Left kidney (tissue), 2 donors: ENCODE data around the gene CTNNA2. TPM values are rescaled to one million over a fixed set of nuclear protein-coding genes. Genes with fewer than 3 reads are reported as not detected.

Source experiments
- DNase-seq: peaks from one replicate; pipeline ENCODE4 v3.0.0-alpha.2; 2013
- polyA plus RNA-seq: library from polyadenylated mRNA; unstranded; fragments of 120-200 nt; gene quantifications from one replicate; pipeline ENCODE4 v1.2.1, GENCODE V29; 2013; ENCODE audit not compliant: insufficient read length

The CTNNA2 gene
- polyA plus RNA-seq, 1 donor: 3.9 TPM

DNA sequence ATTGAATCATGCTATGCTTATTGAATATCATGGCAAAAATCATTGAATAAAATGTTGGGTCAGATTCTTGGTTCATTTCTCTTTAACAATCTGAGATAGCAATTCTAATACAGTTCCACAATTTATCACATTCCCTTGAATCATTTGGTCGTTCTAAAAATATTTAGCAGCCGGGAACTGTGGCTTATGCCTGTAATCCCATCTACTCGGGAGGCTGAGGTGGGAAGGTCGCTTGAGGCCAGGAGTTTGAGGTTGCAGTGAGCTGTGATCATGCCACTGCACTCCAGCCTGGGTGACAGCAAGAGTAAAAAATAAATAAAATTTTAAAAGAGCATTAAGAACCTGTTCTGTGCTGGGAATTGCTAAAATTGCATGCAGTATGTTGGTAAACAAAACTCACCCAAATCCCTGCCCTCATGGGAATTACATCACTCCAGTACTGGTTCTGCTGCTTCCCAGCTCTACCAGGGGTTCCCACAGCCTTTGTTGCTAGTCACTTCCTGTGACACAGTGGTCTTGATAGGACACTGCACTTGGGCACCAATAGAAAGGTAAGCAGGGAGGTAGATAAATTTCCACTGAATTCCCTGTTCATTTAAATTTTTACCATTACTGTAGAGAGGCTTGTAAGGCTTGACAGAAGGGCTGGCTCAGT, 200.4 kb downstream of the CTNNA2 start:
- no peak for DNase-seq

- no peak for DNase-seq
These were observed 201.4 kb downstream of the CTNNA2 start for GRCh38 chr2:79714283-79714682.

GRCh38 chr2:79715338-79715737, 202.5 kb downstream of the CTNNA2 start:
- DNase-seq: no peak

DNA sequence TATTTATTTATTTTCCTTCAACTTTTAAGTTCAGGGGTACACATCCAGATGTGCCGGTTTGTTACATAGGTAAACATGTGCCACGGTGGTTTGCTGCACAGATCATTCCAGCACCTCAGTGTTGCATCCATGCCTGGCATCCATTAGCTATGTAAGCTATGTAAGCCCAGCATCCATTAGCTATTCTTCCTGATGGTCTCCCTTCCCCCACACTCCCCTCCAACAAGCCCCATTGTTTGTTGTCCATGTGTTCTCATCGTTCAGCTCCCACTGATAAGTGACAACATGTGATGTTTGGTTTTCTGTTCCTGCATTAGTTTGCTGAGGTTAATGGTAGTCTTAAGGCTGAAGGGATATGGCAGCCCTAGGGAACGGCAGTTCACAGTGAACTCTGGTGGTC, 203.4 kb downstream of the CTNNA2 start:
- DNase-seq: no peak

DNA sequence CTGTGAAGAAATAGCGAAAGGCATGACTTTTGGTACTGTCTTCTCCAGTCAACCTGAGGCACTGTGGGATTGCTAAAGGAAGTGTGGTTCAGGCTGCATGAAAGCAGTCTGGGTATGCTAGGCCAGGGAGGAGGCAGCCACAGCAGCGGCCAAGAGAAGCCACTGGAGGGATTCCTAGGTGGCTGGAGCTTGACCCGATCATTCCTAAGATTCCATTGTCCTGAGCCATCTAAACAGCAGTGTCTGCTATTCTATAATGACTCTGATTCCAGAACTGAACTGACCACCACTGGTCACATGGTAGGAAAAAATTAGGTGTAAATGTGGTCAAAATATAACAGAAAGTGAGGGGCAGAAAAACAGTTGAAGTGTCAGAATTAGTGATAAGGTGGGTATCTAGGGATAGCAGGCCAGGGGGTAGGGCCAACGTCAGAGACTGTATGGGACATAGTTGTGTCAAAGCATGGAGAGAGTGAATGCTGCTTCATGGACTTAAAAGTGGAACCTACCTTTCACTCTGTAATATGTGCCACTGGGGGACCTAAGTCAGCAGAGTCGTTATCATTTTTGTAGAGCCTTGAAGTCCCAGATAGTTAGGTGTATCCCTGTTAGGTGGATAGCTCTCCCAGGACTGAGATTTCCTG, 204.6 kb downstream of the CTNNA2 start:
- no peak for DNase-seq

DNA sequence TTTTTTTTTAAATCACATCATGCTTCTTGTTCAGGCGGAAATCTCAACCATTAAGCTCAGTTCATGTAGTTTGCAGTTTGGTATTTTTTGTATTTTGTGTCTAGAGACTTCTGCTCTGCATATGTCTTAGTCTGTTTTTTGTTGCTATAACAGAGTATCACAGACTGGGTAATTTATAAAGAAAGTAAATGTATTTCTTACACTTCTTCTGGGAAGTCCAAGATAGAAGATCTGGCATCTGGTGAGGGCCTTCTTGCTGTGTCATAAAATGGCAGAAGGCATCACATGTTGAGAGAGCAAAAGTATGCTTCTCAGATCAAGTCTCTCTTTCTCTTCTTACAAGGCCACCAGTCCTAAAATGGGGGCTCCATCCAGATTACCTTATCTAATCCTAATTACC, 208.2 kb downstream of the CTNNA2 start:
- DNase-seq: no peak

- no peak for DNase-seq
These were observed 209.1 kb downstream of the CTNNA2 start for GRCh38 chr2:79721966-79722365.

- DNase-seq: no peak
These were observed 211.0 kb downstream of the CTNNA2 start for GRCh38 chr2:79723830-79724229.

DNA sequence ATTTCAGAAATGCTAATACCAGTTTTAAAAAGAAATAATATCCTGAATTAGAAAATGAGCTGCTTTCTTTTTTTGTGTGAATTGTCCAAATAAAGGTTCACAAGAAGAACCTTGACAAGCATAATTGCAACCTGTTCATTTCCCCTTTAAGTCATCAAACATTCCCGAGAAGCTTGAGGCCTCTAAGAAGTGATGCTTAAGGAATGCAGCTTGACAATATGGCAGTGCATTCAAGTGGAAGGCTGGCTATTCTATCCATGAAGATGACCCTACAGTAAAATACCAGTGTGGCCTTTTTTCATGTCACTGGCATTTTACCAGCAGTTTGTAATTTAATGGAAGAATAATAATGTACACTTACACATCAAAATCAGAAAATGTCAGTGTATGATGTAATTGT, 216.7 kb downstream of the CTNNA2 start:
- no peak for DNase-seq

DNA sequence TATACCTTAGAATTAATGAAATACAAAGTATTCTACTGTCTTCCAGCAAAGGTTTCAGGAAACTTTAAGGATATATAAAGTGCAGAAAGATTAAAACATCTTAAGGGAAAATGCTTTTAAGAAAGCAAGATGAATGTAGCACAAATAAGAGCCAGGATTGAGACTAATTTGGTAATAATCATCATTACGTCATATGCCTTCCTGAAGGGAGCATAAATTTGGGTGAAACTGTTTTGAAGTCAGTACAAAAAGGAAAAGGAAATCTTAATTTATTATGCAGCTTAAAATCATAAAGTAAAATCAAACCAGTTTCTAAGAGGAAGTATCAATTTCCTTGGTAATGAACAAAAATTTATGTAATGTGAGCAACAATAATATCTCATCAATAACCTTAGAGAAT, 221.7 kb downstream of the CTNNA2 start:
- DNase-seq: no peak

DNA sequence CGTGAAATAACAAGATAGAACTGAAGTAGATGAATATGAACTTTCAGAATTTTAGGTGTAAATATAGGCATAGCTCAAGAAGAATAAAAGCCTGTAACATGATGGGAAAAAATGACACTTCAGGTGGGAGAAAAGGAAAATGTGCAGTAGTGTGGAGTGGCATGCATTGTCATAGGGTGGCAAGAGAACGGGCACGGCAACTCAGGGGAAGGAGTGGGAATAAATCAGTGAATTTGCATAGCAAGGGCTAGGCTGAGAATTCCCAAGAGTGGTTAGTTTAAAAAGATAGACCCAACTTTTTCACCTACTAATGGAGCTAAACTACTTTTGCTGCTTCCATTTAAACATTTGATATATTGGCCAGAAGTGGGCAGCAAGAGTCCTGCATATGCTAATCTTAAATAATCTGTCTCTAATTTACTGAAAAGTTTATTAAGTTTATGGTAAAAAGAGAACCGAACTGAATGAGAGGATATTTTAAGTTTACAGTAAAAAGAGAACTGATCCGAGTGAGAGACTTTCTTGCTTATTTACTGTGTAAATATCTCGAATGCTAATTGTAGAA, 228.1 kb downstream of the CTNNA2 start:
- DNase-seq: no peak

DNA sequence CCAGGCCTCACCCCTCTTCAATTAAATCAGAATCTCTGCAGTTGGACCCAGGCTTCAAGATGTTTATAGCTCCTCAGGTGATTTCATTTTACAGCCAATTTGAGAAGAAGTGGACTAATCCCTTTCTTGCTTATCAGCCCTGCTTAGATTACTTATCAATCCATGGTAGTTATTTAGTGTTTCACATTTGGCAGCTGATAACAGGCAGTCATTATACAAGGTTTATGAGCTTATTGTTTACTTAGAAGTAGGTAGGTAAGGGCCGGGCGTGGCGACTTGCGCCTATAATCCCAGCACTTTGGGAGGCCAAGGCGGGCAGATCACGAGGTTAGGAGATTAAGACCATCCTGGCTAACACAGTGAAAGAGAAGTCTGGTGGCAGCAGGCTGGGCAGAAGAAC, 237.5 kb downstream of the CTNNA2 start:
- no peak for DNase-seq

GRCh38 chr2:79757526-79757925, 244.7 kb downstream of the CTNNA2 start:
- no peak for DNase-seq

- no peak for DNase-seq
These were observed 245.2 kb downstream of the CTNNA2 start for GRCh38 chr2:79758042-79758441.

DNA sequence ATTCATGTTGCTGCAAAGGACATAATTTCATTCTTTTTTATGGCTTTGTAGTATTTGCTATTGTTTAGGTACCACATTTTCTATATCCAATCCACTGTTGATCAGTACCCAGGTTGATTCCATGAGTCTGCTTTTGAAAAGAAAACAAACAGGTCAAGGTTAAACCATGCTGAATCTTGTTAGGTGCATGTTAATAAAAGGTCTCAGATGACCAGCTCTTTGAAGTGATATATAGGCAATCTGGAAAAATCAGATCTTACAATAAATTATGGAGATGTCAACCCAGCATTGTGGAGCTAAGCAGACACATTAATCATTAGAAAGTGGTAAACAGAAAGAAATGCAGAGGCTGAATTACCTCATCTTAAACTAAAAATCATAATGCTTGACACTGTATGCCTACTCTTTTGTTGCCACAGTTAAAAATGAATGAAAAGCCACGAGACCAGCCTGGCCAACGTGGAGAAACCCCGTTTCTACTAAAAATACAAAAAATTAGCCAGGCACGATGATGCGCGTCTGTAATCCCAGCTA, 246.0 kb downstream of the CTNNA2 start:
- no peak for DNase-seq

GRCh38 chr2:79770926-79771325, 258.1 kb downstream of the CTNNA2 start:
- no peak for DNase-seq

DNA sequence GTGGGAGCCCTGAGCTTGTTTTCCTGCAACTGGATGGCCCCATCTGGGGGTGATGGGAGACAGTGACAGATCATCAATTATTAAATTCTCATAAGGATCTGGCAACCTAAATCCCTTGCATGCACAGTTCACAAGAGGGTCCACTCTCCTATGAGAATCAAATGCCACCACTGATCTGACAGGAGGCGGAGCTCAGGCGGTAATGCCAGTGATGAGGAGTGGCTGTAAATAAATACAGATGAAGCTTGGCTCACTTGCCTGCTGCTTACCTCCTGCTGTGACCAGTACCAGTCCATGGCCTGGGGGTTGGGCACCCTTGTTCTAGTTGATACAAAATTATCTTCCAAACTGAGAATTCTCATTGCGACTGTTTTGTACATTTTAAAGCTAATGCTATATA, 258.6 kb downstream of the CTNNA2 start:
- no peak for DNase-seq

DNA sequence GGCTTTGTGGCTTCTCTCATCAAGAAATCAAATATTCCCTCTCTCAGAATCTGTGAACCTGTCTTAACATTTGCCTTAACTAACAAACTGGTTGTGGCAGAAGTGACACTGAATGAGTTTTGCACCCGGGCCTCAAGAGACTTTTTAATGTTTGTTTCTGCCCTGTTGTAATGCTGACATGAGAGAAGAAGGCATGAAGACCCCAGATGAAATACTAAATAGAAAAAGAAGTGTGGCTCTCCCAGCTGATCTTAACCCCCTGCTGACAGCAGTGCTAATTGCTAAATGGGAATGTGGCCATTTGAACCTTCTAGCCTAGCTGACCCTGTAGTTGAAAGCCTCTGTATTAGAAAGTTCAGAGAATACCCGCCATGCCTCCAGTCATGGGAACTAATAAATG, 261.2 kb downstream of the CTNNA2 start:
- no peak for DNase-seq

DNA sequence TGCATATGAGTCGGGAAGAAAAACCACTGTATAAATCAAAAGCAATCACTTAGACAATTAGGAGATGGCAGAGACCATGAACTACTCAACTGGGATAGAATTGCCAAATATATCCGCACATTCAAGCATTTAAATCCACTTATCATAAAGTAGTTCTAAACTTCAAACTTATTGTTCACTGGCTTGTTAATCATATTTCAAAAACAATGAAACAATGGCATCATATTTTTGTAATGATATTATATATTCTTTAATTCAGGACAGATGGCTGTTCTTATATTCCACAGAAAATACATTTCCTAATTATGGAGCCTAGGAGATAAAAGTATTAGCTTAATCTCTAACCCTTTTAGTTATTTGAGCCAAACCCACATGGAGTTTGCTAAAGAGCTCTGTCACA, 263.6 kb downstream of the CTNNA2 start:
- DNase-seq: no peak

GRCh38 chr2:79780781-79781180, 267.9 kb downstream of the CTNNA2 start:
- DNase-seq: no peak

GRCh38 chr2:79782576-79783452, 270.0 kb downstream of the CTNNA2 start:
- no peak for DNase-seq

- DNase-seq: no peak
These were observed 276.3 kb downstream of the CTNNA2 start for GRCh38 chr2:79788952-79789651.
